ENCODE measurements around the gene ARHGDIG.

DNA sequence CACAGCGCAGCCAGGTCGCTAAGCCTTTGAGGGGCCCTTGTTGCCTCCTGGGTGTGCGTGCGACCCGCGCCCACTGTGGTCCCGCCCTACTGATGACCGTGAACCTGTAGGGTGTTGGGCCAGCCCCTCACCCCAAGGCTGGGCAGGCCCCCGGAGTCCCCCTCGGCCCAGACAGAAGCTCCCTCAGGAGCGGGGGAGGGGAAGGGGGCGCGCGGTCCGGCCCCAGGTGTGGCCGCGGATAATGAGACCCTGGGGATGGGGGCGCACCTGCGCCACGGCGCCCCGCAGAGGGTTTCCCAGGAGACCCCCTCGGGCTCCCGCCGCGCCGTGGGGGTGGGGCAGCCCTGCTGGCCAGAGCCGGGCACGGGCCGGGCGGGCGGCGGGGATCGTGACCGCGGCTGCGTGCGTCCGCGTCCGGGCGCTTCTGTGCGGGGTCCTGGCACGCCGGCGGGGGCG, 358 bp upstream of the ARHGDIG start:
- TF ChIP-seq, protein P1, sequence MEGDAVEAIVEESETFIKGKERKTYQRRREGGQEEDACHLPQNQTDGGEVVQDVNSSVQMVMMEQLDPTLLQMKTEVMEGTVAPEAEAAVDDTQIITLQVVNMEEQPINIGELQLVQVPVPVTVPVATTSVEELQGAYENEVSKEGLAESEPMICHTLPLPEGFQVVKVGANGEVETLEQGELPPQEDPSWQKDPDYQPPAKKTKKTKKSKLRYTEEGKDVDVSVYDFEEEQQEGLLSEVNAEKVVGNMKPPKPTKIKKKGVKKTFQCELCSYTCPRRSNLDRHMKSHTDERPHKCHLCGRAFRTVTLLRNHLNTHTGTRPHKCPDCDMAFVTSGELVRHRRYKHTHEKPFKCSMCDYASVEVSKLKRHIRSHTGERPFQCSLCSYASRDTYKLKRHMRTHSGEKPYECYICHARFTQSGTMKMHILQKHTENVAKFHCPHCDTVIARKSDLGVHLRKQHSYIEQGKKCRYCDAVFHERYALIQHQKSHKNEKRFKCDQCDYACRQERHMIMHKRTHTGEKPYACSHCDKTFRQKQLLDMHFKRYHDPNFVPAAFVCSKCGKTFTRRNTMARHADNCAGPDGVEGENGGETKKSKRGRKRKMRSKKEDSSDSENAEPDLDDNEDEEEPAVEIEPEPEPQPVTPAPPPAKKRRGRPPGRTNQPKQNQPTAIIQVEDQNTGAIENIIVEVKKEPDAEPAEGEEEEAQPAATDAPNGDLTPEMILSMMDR (IDR thresholded peaks at IDR 0.05): no peak
- no peak for TF ChIP-seq POLR2A (IDR thresholded peaks at IDR 0.05)

All from uterus (tissue), 2 donors.